ENCODE measurements around the gene NAE1. TPM values are rescaled to one million over a fixed set of nuclear protein-coding genes. Genes with fewer than 3 reads are reported as not detected.

Gene NAE1
- polyA plus RNA-seq, 1 donor (not counting 4 experiments of a cell fraction or from before 2014, with no cell fraction given): 113 TPM

DNA sequence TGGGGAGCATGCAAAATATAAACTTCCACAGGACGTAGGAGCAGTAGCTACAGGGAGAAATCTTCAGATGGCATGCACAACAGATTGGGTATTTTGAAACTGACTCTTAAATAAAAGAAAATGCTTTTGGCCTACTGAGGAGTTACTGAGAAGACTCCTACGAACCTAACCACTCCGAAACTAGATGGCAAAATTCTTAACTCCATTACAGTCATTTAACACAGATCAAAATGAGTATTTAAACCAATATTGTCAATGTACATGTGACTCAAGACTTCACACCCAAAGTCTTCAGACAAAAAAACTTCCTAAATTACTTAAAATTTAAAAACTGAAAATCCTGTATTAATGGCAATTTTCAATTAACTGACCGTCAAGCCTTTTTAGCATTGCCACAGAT is 21.0 kb downstream of the NAE1 start:
- Histone ChIP-seq H3K4me1 (ENCODE audit: control insufficient read depth, extremely low read depth, insufficient read depth, low read length) (peaks cover 11% of the 10 kb centered on the region), H2AFZ (ENCODE audit: control insufficient read depth, low read length) (no peak overlapping the region), H3K9me1 (ENCODE audit: control insufficient read depth, extremely low read depth, insufficient read depth, low read length) (no peaks in the 10 kb centered on the region), H3K79me2 (ENCODE audit: control insufficient read depth, insufficient read depth, low read length) (no peaks in the 10 kb centered on the region), H3K9ac (ENCODE audit: control insufficient read depth, extremely low read depth, insufficient read depth, low read length) (no peak overlapping the region), H3K4me3 (ENCODE audit: control insufficient read depth in 2 of 3, extremely low read depth in 1 of 3, insufficient read depth in 2 of 3, low read depth in 1 of 3, low read length in 3 of 3) (no peak overlapping the region), H3K4me2 (ENCODE audit: control insufficient read depth, extremely low read depth, insufficient read depth, low read depth, low read length) (no peak overlapping the region), H3K9me3 (ENCODE audit: control insufficient read depth, low read depth, low read length) (no peaks in the 10 kb centered on the region), H3K27me3 (ENCODE audit: control insufficient read depth, extremely low read depth, insufficient read depth, low read length) (no peaks in the 10 kb centered on the region), H3K36me3 (ENCODE audit: control insufficient read depth in 2 of 2, extremely low read depth in 1 of 2, insufficient read depth in 2 of 2, low read length in 2 of 2) (peaks cover 13 to 25% of the 10 kb centered on the region in 2 experiments), H4K20me1 (ENCODE audit: control insufficient read depth, extremely low read depth, insufficient read depth, low read length) (no peaks in the 10 kb centered on the region), H3K27ac (ENCODE audit: control insufficient read depth, insufficient read depth, low read length) (no peak overlapping the region)
- DNase-seq (ENCODE audit: low read depth, low spot score) (no peak), FAIRE-seq (no peak)
- TF ChIP-seq, protein P1, sequence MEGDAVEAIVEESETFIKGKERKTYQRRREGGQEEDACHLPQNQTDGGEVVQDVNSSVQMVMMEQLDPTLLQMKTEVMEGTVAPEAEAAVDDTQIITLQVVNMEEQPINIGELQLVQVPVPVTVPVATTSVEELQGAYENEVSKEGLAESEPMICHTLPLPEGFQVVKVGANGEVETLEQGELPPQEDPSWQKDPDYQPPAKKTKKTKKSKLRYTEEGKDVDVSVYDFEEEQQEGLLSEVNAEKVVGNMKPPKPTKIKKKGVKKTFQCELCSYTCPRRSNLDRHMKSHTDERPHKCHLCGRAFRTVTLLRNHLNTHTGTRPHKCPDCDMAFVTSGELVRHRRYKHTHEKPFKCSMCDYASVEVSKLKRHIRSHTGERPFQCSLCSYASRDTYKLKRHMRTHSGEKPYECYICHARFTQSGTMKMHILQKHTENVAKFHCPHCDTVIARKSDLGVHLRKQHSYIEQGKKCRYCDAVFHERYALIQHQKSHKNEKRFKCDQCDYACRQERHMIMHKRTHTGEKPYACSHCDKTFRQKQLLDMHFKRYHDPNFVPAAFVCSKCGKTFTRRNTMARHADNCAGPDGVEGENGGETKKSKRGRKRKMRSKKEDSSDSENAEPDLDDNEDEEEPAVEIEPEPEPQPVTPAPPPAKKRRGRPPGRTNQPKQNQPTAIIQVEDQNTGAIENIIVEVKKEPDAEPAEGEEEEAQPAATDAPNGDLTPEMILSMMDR (optimal IDR thresholded peaks at IDR 0.05 in 1 of 3, IDR thresholded peaks at IDR 0.05 in 1 of 3, conservative IDR thresholded peaks at IDR 0.05 in 1 of 3; ENCODE audit: extremely low read depth in 1 of 3, insufficient read depth in 2 of 3, low read length in 3 of 3): no peak
- no peak for TF ChIP-seq EZH2 (IDR thresholded peaks at IDR 0.05; ENCODE audit: low read length)
- dilution Hi-C loops (cut with MboI; ENCODE audit: extremely low pct_ligation_motif_present, low sequenced_read_pairs): no loop called here

DNA sequence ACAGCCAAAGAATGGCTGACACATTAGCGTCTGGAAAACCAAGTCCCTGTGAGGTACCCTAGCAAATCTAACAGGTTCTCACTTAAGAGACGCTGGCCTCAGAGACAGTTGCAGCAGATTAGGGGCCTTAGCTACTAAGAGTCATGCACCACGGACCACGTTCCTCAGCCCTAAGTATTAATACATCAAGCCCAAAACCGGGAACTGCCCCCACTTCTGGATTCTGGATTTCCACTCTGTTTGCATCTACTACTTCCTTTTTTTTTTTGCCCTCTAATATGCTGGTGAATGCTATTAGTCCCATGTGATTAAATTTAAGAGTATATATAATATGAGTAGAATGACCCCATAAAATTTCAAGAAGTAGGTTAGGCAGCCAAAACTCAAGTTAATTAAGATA is 28.6 kb downstream of the NAE1 start:
- Histone ChIP-seq H3K4me1 (ENCODE audit: control insufficient read depth, extremely low read depth, insufficient read depth, low read length) (no peaks in the 10 kb centered on the region), H3K27ac (ENCODE audit: control insufficient read depth, insufficient read depth, low read length) (no peak overlapping the region), H3K9ac (ENCODE audit: control insufficient read depth, extremely low read depth, insufficient read depth, low read length) (no peak overlapping the region), H3K27me3 (ENCODE audit: control insufficient read depth, extremely low read depth, insufficient read depth, low read length) (no peaks in the 10 kb centered on the region), H3K4me3 (ENCODE audit: control insufficient read depth in 2 of 3, extremely low read depth in 1 of 3, insufficient read depth in 2 of 3, low read depth in 1 of 3, low read length in 3 of 3) (no peak overlapping the region), H3K9me3 (ENCODE audit: control insufficient read depth, low read depth, low read length) (no peaks in the 10 kb centered on the region), H3K9me1 (ENCODE audit: control insufficient read depth, extremely low read depth, insufficient read depth, low read length) (no peaks in the 10 kb centered on the region), H3K36me3 (ENCODE audit: control insufficient read depth in 2 of 2, extremely low read depth in 1 of 2, insufficient read depth in 2 of 2, low read length in 2 of 2) (peaks cover 8 to 18% of the 10 kb centered on the region in 2 experiments), H4K20me1 (ENCODE audit: control insufficient read depth, extremely low read depth, insufficient read depth, low read length) (no peaks in the 10 kb centered on the region), H3K4me2 (ENCODE audit: control insufficient read depth, extremely low read depth, insufficient read depth, low read depth, low read length) (no peak overlapping the region), H2AFZ (ENCODE audit: control insufficient read depth, low read length) (no peak overlapping the region), H3K79me2 (ENCODE audit: control insufficient read depth, insufficient read depth, low read length) (no peaks in the 10 kb centered on the region)
- FAIRE-seq (no peak), DNase-seq (ENCODE audit: low read depth, low spot score) (no peak)
- TF ChIP-seq, protein P1 (optimal IDR thresholded peaks at IDR 0.05 in 1 of 3, IDR thresholded peaks at IDR 0.05 in 1 of 3, conservative IDR thresholded peaks at IDR 0.05 in 1 of 3; ENCODE audit: extremely low read depth in 1 of 3, insufficient read depth in 2 of 3, low read length in 3 of 3): no peak
- no peak for TF ChIP-seq EZH2 (IDR thresholded peaks at IDR 0.05; ENCODE audit: low read length)
- dilution Hi-C loops (cut with MboI; ENCODE audit: extremely low pct_ligation_motif_present, low sequenced_read_pairs): no loop called here

All from keratinocyte (primary cell).